IMR-90 (cell line): ENCODE measurements around the gene RNF212B. TPM values are rescaled to one million over a fixed set of nuclear protein-coding genes. Genes with fewer than 3 reads are reported as not detected.
A peak's percentile ranks its signal among the peaks of the same experiment; 100 is the strongest.

ENCODE experiments used
- ATAC-seq: fragments of 200-7000 bp; cut with Tn5 transposase; 2 replicates; pipeline ENCODE4 v1.9.1; 2020; ENCODE audit warnings: low read depth, mild to moderate bottlenecking, moderate library complexity
- BruUV-seq: library from RNA; stranded (reverse); fragments of 400-500 nt; replicated peaks from 2 replicates; lab custom pipeline; 2021; lab: Mats Ljungman, UMichigan
- CTCF ChIA-PET: fragments of 300-600 bp; formaldehyde crosslinking; extraction: SDS; loops from one replicate; lab custom pipeline; 2021; ENCODE audit warnings: antibody characterized with exemption; lab: Yijun Ruan, JAX
- POLR2A ChIA-PET: fragments of 300-600 bp; sonication (Branson Sonifier 250); formaldehyde crosslinking; loops from one replicate; lab custom pipeline; 2022; ENCODE audit warnings: antibody characterized with exemption; ENCODE audit not compliant: unreplicated experiment; lab: Charles Lee
- DNase-seq: peaks from one replicate; pipeline ENCODE4 v3.0.0; 2013
- H2AFZ ChIP-seq: replicated peaks from 2 replicates; pipeline ENCODE3; 2013; ENCODE audit warnings: low read length, mild to moderate bottlenecking; ENCODE audit not compliant: poor library complexity
- H2AK5ac ChIP-seq: 2 replicates; pipeline ENCODE4 v1.6.1; 2013; ENCODE audit warnings: low read depth, low read length, inconsistent platforms
- H2AK9ac ChIP-seq: replicated peaks from 2 replicates; pipeline ENCODE3; 2013; ENCODE audit warnings: mild to moderate bottlenecking, low read depth, low read length, moderate library complexity; ENCODE audit not compliant: poor library complexity
- H2BK120ac ChIP-seq: 2 replicates; pipeline ENCODE4 v1.6.1; 2013; ENCODE audit warnings: low read depth, low read length, inconsistent platforms
- H2BK15ac ChIP-seq: 3 replicates; pipeline ENCODE4 v1.6.1; 2013; ENCODE audit warnings: low read depth, low read length, inconsistent platforms
- H2BK20ac ChIP-seq: 2 replicates; pipeline ENCODE4 v1.6.1; 2013; ENCODE audit warnings: low read depth, mild to moderate bottlenecking, inconsistent platforms, low read length, moderate library complexity
- H2BK5ac ChIP-seq: 2 replicates; pipeline ENCODE4 v1.6.1; 2013; ENCODE audit warnings: mild to moderate bottlenecking, low read depth, low read length, inconsistent platforms; ENCODE audit not compliant: poor library complexity, severe bottlenecking
- H3K14ac ChIP-seq: replicated peaks from 2 replicates; pipeline ENCODE4 v1.6.1; 2013; ENCODE audit warnings: low read depth, low read length, inconsistent platforms
- H3K18ac ChIP-seq: 2 replicates; pipeline ENCODE4 v1.6.1; 2013; ENCODE audit warnings: low read depth, low read length, control low read depth
- H3K23ac ChIP-seq: 2 replicates; pipeline ENCODE4 v1.6.1; 2013; ENCODE audit warnings: low read depth, low read length, inconsistent platforms
- H3K27ac ChIP-seq: 2 replicates; pipeline ENCODE4 v1.5.1; 2013; ENCODE audit warnings: mild to moderate bottlenecking, control low read depth, low read length; ENCODE audit not compliant: insufficient read depth
- H3K27me3 ChIP-seq: 2 replicates; pipeline ENCODE4 v1.6.1; 2013; ENCODE audit warnings: low read length; ENCODE audit not compliant: control insufficient read depth, insufficient read depth
- H3K36me3 ChIP-seq: 2 replicates; pipeline ENCODE4 v1.6.1; 2013; ENCODE audit warnings: low read length, mixed read lengths; ENCODE audit not compliant: control insufficient read depth, insufficient read depth
- H3K4ac ChIP-seq: 2 replicates; pipeline ENCODE4 v1.6.1; 2013; ENCODE audit warnings: low read depth, low read length, inconsistent platforms
- H3K4me1 ChIP-seq: 2 replicates; pipeline ENCODE4 v1.6.1; 2013; ENCODE audit warnings: low read length, mixed read lengths; ENCODE audit not compliant: control insufficient read depth, insufficient read depth
- H3K4me2 ChIP-seq: 2 replicates; pipeline ENCODE4 v1.6.1; 2013; ENCODE audit warnings: low read depth, mild to moderate bottlenecking, control low read depth, low read length, moderate library complexity
- H3K4me3 ChIP-seq: 2 replicates; pipeline ENCODE4 v1.5.1; 2013; ENCODE audit warnings: low read depth, mild to moderate bottlenecking, control low read depth, low read length, moderate library complexity; ENCODE audit not compliant: insufficient read depth
- H3K56ac ChIP-seq: 2 replicates; pipeline ENCODE4 v1.6.1; 2013; ENCODE audit warnings: low read length, inconsistent platforms; ENCODE audit not compliant: insufficient read depth; ENCODE audit errors: extremely low read depth
- H3K79me1 ChIP-seq, 2 experiments: 2 replicates each; pipeline ENCODE4 v1.6.1; 2013; ENCODE audit warnings: low read length in 2 of 2, inconsistent platforms in 1 of 2, low read depth in 1 of 2
- H3K9ac ChIP-seq: 2 replicates; pipeline ENCODE4 v1.6.1; 2013; ENCODE audit warnings: low read depth, low read length, control low read depth
- H3K9me1 ChIP-seq: 2 replicates; pipeline ENCODE4 v1.6.1; 2013; ENCODE audit warnings: low read length, inconsistent platforms; ENCODE audit not compliant: insufficient read depth
- H3K9me3 ChIP-seq: 2 replicates; pipeline ENCODE4 v1.6.1; 2013; ENCODE audit warnings: low read length; ENCODE audit not compliant: control insufficient read depth, insufficient read depth
- H4K20me1 ChIP-seq: 2 replicates; pipeline ENCODE4 v1.6.1; 2013; ENCODE audit warnings: low read length, inconsistent platforms; ENCODE audit not compliant: insufficient read depth
- H4K5ac ChIP-seq: 2 replicates; pipeline ENCODE4 v1.6.1; 2013; ENCODE audit warnings: mild to moderate bottlenecking, low read depth, low read length, control low read depth
- H4K8ac ChIP-seq, 2 experiments: 2 replicates each; pipeline ENCODE4 v1.6.1; 2013; ENCODE audit warnings: low read depth in 2 of 2, low read length in 2 of 2, control low read depth in 1 of 2, inconsistent platforms in 1 of 2
- H4K91ac ChIP-seq: 2 replicates; pipeline ENCODE4 v1.6.1; 2013; ENCODE audit warnings: low read depth, low read length, inconsistent platforms; ENCODE audit not compliant: insufficient read depth
- CEBPB ChIP-seq: IDR thresholded peaks from 2 replicates; pipeline ENCODE4 v1.6.1; 2012; ENCODE audit warnings: low read depth, low read length, improper control_type of control experiment
- FOS ChIP-seq: fragments of 150-350 bp; IDR thresholded peaks from 2 replicates; pipeline ENCODE4 v1.6.1; 2016; ENCODE audit warnings: low read depth, low read length
- MAFK ChIP-seq: IDR thresholded peaks from 2 replicates; pipeline ENCODE4 v1.6.1; 2012; ENCODE audit warnings: low read depth, low read length, improper control_type of control experiment
- MAZ ChIP-seq: IDR thresholded peaks from 2 replicates; pipeline ENCODE4 v1.6.1; 2012; ENCODE audit warnings: low read depth, mild to moderate bottlenecking, low read length, improper control_type of control experiment, moderate library complexity, borderline replicate concordance
- MXI1 ChIP-seq: IDR thresholded peaks from 2 replicates; pipeline ENCODE4 v1.6.1; 2012; ENCODE audit warnings: low read depth, mild to moderate bottlenecking, low read length, moderate library complexity, borderline replicate concordance
- NFE2L2 ChIP-seq: fragments of 150-350 bp; IDR thresholded peaks from 2 replicates; pipeline ENCODE4 v1.6.1; 2016; ENCODE audit warnings: low read depth, mild to moderate bottlenecking, low read length
- POLR2A ChIP-seq: IDR thresholded peaks from 2 replicates; pipeline ENCODE4 v1.6.1; 2012; ENCODE audit warnings: mild to moderate bottlenecking, low read depth, low read length
- RAD21 ChIP-seq: IDR thresholded peaks from 2 replicates; pipeline ENCODE4 v1.6.1; 2012; ENCODE audit warnings: low read length, improper control_type of control experiment
- RCOR1 ChIP-seq: IDR thresholded peaks from 2 replicates; pipeline ENCODE4 v1.6.1; 2012; ENCODE audit warnings: mild to moderate bottlenecking, low read length, improper control_type of control experiment; ENCODE audit not compliant: insufficient replicate concordance
- RFX5 ChIP-seq: IDR thresholded peaks from 2 replicates; pipeline ENCODE4 v1.8.0; 2012; ENCODE audit warnings: low read depth, mild to moderate bottlenecking, low read length, moderate library complexity
- SMC3 ChIP-seq: fragments of 150-350 bp; IDR thresholded peaks from 2 replicates; pipeline ENCODE4 v1.6.1; 2016; ENCODE audit warnings: low read depth, mild to moderate bottlenecking, antibody characterized with exemption, low read length, moderate library complexity
- USF2 ChIP-seq: fragments of 150-350 bp; IDR thresholded peaks from 2 replicates; pipeline ENCODE4 v1.6.1; 2017; ENCODE audit warnings: mild to moderate bottlenecking, antibody characterized with exemption, low read length, low read depth
- WGBS, 2 experiments: methylation state at CpG; one replicate each; pipeline versions ENCODE4 v1.1.5 to v1.1.7; 2013; ENCODE audit warnings: missing lambda C conversion rate in 2 of 2; ENCODE audit not compliant: insufficient read length in 1 of 2; ENCODE audit errors: extremely low coverage in 2 of 2; 5-methylcytosine and 5-hydroxymethylcytosine counted together
- dilution Hi-C: fragments of 300-500 bp; cut with HindIII; formaldehyde crosslinking; loops from one replicate; pipeline ENCODE4 v1.14.3; 2018; ENCODE audit warnings: low sequenced_read_pairs; ENCODE audit not compliant: unreplicated experiment
- in situ Hi-C: fragments of 300-500 bp; cut with MboI; formaldehyde crosslinking; loops from 3 replicates; pipeline ENCODE4 v1.14.3; 2019; ENCODE audit warnings: low sequenced_read_pairs, inconsistent platforms, mixed read lengths
- intact Hi-C: fragments of 100-400 bp; cut with micrococcal nuclease; formaldehyde crosslinking; loops from 2 replicates; pipeline ENCODE4 v1.10.0; 2022
- polyA plus RNA-seq, 3 experiments: library from polyadenylated mRNA; depleted of rRNA; stranded (reverse); fragments of >200 nt; gene quantifications; 2 replicates each; pipeline ENCODE4 v1.2.3, GENCODE V29; 2012; ENCODE audit warnings: low replicate concordance in 1 of 3
- total RNA-seq: library from RNA; depleted of rRNA; stranded (reverse); fragments of >200 nt; gene quantifications from 2 replicates; pipeline ENCODE4 v1.2.3, GENCODE V29; 2012
- TF ChIP-seq, protein P1 (sequence below): fragments of 150-350 bp; IDR thresholded peaks from 2 replicates; pipeline ENCODE4 v1.6.1; 2016; ENCODE audit warnings: low read depth, mild to moderate bottlenecking, low read length, moderate library complexity, borderline replicate concordance
- TF ChIP-seq, protein P2 (sequence below): conservative IDR thresholded peaks from 2 replicates; pipeline ENCODE4 v1.5.1; 2012; ENCODE audit warnings: mild to moderate bottlenecking, low read depth, low read length, improper control_type of control experiment

RNF212B gene
- total and polyA plus RNA-seq, 2 of the 4 experiments (the other 2 are of a cell fraction) = not detected

- Histone ChIP-seq H2BK120ac (no peak overlapping the region), H3K4me3 (no peak overlapping the region), H2AFZ (peak overlapping the region; percentile 80), H2AK5ac (no peak overlapping the region), H3K36me3 (no peaks in the 10 kb centered on the region), H4K20me1 (no peaks in the 10 kb centered on the region), H3K18ac (no peak overlapping the region), H3K4me1 (peaks cover 2% of the 10 kb centered on the region), H4K91ac (no peak overlapping the region), H2BK5ac (no peak overlapping the region), H3K4ac (no peak overlapping the region), H3K4me2 (peak overlapping the region; percentile 60; the same call in 1 of the 2 replicates), H3K23ac (no peak overlapping the region), H2AK9ac (peak overlapping the region; percentile 15), H3K27ac (no peak overlapping the region), H3K27me3 (peaks cover 3% of the 10 kb centered on the region; the same call in 1 of the 2 replicates), H4K5ac (peak overlapping the region; percentile 92; the same call in 1 of the 2 replicates), H3K9ac (no peak overlapping the region), H4K8ac (peak overlapping the region in 1 of 2 experiments; percentile 61; a peak in 1 of 4 replicates), H3K14ac (no peak overlapping the region), H2BK20ac (no peak overlapping the region), H3K9me3 (no peaks in the 10 kb centered on the region), H2BK15ac (no peak overlapping the region), H3K79me1 (peaks cover 0 to 1% of the 10 kb centered on the region in 2 experiments; a peak in 3 of 4 replicates), H3K9me1 (no peaks in the 10 kb centered on the region), H3K56ac (no peak overlapping the region)
- dilution Hi-C loops = no loop called here
- 75% methylated on average over 2 of the region's 24 CpGs; no CpG with 5 or more reads in 1 of the 2 experiments for WGBS, 2 experiments
- DNase-seq (peak; percentile 51), ATAC-seq (peak; percentile 79)
- POLR2A ChIA-PET = no interaction called here
- intact Hi-C loops = loop anchor here (1.0 to 5.0 kb wide), 2 partner anchors 30 to 108 kb away; no protein-coding TSS in a partner anchor
- CTCF ChIA-PET = interaction anchor here (0.7 kb wide), 3 partner anchors 180 to 1135 kb away, joined by 3 read pairs; partner anchors contain the start of gene KHNYN
- BruUV-seq = no TSS peak
- in situ Hi-C loops = no loop called here
- TF ChIP-seq, protein P1, sequence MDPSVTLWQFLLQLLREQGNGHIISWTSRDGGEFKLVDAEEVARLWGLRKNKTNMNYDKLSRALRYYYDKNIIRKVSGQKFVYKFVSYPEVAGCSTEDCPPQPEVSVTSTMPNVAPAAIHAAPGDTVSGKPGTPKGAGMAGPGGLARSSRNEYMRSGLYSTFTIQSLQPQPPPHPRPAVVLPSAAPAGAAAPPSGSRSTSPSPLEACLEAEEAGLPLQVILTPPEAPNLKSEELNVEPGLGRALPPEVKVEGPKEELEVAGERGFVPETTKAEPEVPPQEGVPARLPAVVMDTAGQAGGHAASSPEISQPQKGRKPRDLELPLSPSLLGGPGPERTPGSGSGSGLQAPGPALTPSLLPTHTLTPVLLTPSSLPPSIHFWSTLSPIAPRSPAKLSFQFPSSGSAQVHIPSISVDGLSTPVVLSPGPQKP = no peak
- no peak for TF ChIP-seq USF2
- no peak for TF ChIP-seq RCOR1
- TF ChIP-seq POLR2A = no peak
- peak; percentile 59 for TF ChIP-seq SMC3
- TF ChIP-seq NFE2L2 = no peak
- TF ChIP-seq MAFK = no peak
- TF ChIP-seq RFX5 = no peak
- no peak for TF ChIP-seq CEBPB
- TF ChIP-seq, protein P2, sequence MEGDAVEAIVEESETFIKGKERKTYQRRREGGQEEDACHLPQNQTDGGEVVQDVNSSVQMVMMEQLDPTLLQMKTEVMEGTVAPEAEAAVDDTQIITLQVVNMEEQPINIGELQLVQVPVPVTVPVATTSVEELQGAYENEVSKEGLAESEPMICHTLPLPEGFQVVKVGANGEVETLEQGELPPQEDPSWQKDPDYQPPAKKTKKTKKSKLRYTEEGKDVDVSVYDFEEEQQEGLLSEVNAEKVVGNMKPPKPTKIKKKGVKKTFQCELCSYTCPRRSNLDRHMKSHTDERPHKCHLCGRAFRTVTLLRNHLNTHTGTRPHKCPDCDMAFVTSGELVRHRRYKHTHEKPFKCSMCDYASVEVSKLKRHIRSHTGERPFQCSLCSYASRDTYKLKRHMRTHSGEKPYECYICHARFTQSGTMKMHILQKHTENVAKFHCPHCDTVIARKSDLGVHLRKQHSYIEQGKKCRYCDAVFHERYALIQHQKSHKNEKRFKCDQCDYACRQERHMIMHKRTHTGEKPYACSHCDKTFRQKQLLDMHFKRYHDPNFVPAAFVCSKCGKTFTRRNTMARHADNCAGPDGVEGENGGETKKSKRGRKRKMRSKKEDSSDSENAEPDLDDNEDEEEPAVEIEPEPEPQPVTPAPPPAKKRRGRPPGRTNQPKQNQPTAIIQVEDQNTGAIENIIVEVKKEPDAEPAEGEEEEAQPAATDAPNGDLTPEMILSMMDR = peak; percentile 87
- TF ChIP-seq RAD21 = peak; percentile 45
- no peak for TF ChIP-seq MAZ
- TF ChIP-seq FOS = no peak
- no peak for TF ChIP-seq MXI1
These were observed 57.2 kb downstream of the RNF212B start for GRCh38 chr14:23294734-23295561.
